HEK293T (cell line): ENCODE results near the gene STT3A.

Experiments used
- ARNT ChIP-seq: fragments of 450-650 bp; IDR thresholded peaks from 2 replicates; pipeline ENCODE4 v1.6.1; 2017; ENCODE audit warnings: mild to moderate bottlenecking
- BHLHE40 ChIP-seq: fragments of 450-650 bp; IDR thresholded peaks from 2 replicates; pipeline ENCODE4 v1.6.1; 2016; ENCODE audit warnings: mild to moderate bottlenecking, moderate library complexity, borderline replicate concordance
- CTBP1 ChIP-seq: fragments of 450-650 bp; IDR thresholded peaks from 2 replicates; pipeline ENCODE4 v1.6.1; 2016; ENCODE audit warnings: borderline replicate concordance
- ELF4 ChIP-seq: fragments of 450-650 bp; IDR thresholded peaks from 2 replicates; pipeline ENCODE4 v1.6.1; 2017; ENCODE audit warnings: antibody characterized with exemption
- FOXA1 ChIP-seq: fragments of 450-650 bp; IDR thresholded peaks from 2 replicates; pipeline ENCODE4 v1.6.1; 2016; ENCODE audit warnings: mild to moderate bottlenecking
- FOXK2 ChIP-seq: fragments of 450-650 bp; IDR thresholded peaks from 2 replicates; pipeline ENCODE4 v1.6.1; 2016; ENCODE audit warnings: mild to moderate bottlenecking
- HDGF ChIP-seq: fragments of 450-650 bp; IDR thresholded peaks from 2 replicates; pipeline ENCODE4 v1.6.1; 2017; ENCODE audit warnings: antibody characterized with exemption, borderline replicate concordance
- L3MBTL2 ChIP-seq: fragments of 450-650 bp; conservative IDR thresholded peaks from 2 replicates; pipeline ENCODE4 v1.6.1; 2016; ENCODE audit warnings: mild to moderate bottlenecking
- NFRKB ChIP-seq: fragments of 450-650 bp; IDR thresholded peaks from 2 replicates; pipeline ENCODE4 v1.6.1; 2016; ENCODE audit warnings: mild to moderate bottlenecking, moderate library complexity
- PKNOX1 ChIP-seq: fragments of 450-650 bp; IDR thresholded peaks from 2 replicates; pipeline ENCODE4 v1.6.1; 2016
- SP1 ChIP-seq: fragments of 450-650 bp; IDR thresholded peaks from 2 replicates; pipeline ENCODE4 v1.6.1; 2017
- SUZ12 ChIP-seq: fragments of 450-650 bp; IDR thresholded peaks from 2 replicates; pipeline ENCODE4 v1.6.1; 2016; ENCODE audit warnings: mild to moderate bottlenecking
- TARDBP ChIP-seq: fragments of 450-650 bp; IDR thresholded peaks from 2 replicates; pipeline ENCODE4 v1.6.1; 2016
- ZNF384 ChIP-seq: fragments of 450-650 bp; IDR thresholded peaks from 2 replicates; pipeline ENCODE4 v1.6.1; 2016

- TF ChIP-seq L3MBTL2: no peak
- no peak for TF ChIP-seq CTBP1
- TF ChIP-seq PKNOX1: no peak
- no peak for TF ChIP-seq SP1
- TF ChIP-seq SUZ12: no peak
- no peak for TF ChIP-seq ARNT
- no peak for TF ChIP-seq TARDBP
- TF ChIP-seq ELF4: no peak
- TF ChIP-seq NFRKB: no peak
- TF ChIP-seq FOXA1: no peak
- TF ChIP-seq ZNF384: no peak
- no peak for TF ChIP-seq BHLHE40
- no peak for TF ChIP-seq FOXK2
- no peak for TF ChIP-seq HDGF
Observed at GRCh38 chr11:125594958-125595357, 2.3 kb downstream of the STT3A start.
